Measurements from ENCODE around the gene PPP6R2.
"Not testable (repeated sequence)": the region's sequence is repeated elsewhere in the genome, so short reads cannot be mapped to it uniquely, and the experiment has no call there.

The PPP6R2 gene

GRCh38 chr22:50339945-50340879 is 2.9 kb upstream of the PPP6R2 start:
- DNase-seq (ENCODE audit: low read depth) = no peak

- peak; percentile 68 for DNase-seq (ENCODE audit: low read depth)
Observed at GRCh38 chr22:50341977-50342650, 1.0 kb upstream of the PPP6R2 start.

GRCh38 chr22:50343541-50343935 is 411 bp downstream of the PPP6R2 start:
- DNase-seq (ENCODE audit: low read depth) = no peak

- DNase-seq (ENCODE audit: low read depth) = no peak
Observed at GRCh38 chr22:50346470-50346869, 3.3 kb downstream of the PPP6R2 start.

GRCh38 chr22:50347157-50347556 is 4.0 kb downstream of the PPP6R2 start:
- DNase-seq (ENCODE audit: low read depth) = no peak

- DNase-seq (ENCODE audit: low read depth) = no peak
Observed at GRCh38 chr22:50348058-50348457, 4.9 kb downstream of the PPP6R2 start.

- no peak for DNase-seq (ENCODE audit: low read depth)
Observed at GRCh38 chr22:50356186-50356585, 13.1 kb downstream of the PPP6R2 start.

- no peak for DNase-seq (ENCODE audit: low read depth)
Observed at GRCh38 chr22:50357222-50357621, 14.1 kb downstream of the PPP6R2 start.

- no peak for DNase-seq (ENCODE audit: low read depth)
Observed at GRCh38 chr22:50357756-50358155, 14.6 kb downstream of the PPP6R2 start.

GRCh38 chr22:50360578-50360977 is 17.5 kb downstream of the PPP6R2 start:
- no peak for DNase-seq (ENCODE audit: low read depth)

- no peak for DNase-seq (ENCODE audit: low read depth)
Observed at GRCh38 chr22:50361222-50361621, 18.1 kb downstream of the PPP6R2 start.

GRCh38 chr22:50361688-50362087 is 18.6 kb downstream of the PPP6R2 start:
- DNase-seq (ENCODE audit: low read depth) = no peak

- DNase-seq (ENCODE audit: low read depth) = no peak
Observed at GRCh38 chr22:50363166-50363802, 20.2 kb downstream of the PPP6R2 start.

GRCh38 chr22:50363803-50364194 is 20.7 kb downstream of the PPP6R2 start:
- DNase-seq (ENCODE audit: low read depth) = not testable (repeated sequence)

- no peak for DNase-seq (ENCODE audit: low read depth)
Observed at GRCh38 chr22:50367778-50368500, 24.8 kb downstream of the PPP6R2 start.

GRCh38 chr22:50371101-50371648 is 28.0 kb downstream of the PPP6R2 start:
- no peak for DNase-seq (ENCODE audit: low read depth)

GRCh38 chr22:50376085-50376651 is 33.0 kb downstream of the PPP6R2 start:
- no peak for DNase-seq (ENCODE audit: low read depth)

GRCh38 chr22:50381021-50381555 is 38.0 kb downstream of the PPP6R2 start:
- DNase-seq (ENCODE audit: low read depth) = not testable (repeated sequence)

GRCh38 chr22:50396751-50397370 is 53.7 kb downstream of the PPP6R2 start:
- DNase-seq (ENCODE audit: low read depth) = no peak

- not testable (repeated sequence) for DNase-seq (ENCODE audit: low read depth)
Observed at GRCh38 chr22:50397371-50398060, 54.4 kb downstream of the PPP6R2 start.
